VCaP (cell line): ENCODE data around the gene HOXA2.

Source experiments
- H3K27ac ChIP-seq: fragments of 450-650 bp; 2 replicates; pipeline ENCODE4 v1.5.1; 2017
- TF ChIP-seq, protein P1 (sequence below): fragments of 450-650 bp; conservative IDR thresholded peaks from 2 replicates; pipeline ENCODE4 v1.5.1; 2017; ENCODE audit warnings: mild to moderate bottlenecking, moderate library complexity

Gene HOXA2

DNA sequence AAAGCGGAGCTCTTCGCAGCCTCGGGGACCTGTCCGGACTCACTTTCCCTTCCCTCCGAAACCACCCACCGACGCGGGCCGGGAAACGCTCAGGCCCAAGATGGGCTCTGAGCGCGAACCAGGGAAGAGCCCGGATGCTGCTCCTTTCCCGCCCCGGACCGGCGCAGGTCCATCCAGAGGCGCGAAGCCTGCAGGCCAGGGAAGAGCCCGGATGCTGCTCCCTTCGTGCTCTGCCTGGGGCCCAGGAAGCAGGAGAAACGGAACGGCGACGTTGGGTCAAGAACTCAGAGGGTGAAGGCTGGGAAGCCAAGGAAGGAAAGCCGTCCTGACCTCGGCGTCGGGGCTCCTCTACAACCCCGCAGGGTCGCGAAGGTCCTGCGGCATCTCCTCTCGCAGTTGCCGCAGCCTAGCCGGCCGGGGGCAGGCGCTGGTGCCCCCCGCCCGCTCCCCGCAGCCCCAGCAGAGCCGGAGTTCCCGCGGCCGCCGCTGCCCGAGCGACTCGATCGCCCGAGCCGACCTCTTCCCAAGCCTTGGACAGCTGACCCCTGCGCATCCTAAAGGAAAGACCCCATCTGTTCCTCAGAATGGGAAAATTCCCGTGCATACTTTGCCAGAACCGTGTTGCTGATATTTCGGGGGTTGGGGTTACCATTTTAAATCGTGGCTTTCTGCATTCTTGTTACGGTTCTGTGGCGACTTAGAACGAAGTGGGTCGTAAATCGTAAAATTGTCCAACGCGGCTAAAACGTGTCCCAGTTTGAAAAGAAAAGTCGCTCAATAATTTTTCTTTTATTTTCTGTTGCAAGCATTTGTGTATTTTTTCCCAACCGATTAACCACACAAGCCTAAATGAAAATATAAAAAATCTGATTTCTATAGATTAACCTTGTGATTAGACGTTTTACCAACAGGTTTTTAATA is 14.2 kb downstream of the HOXA2 start:
- H3K27ac ChIP-seq = no peak overlapping the region
- TF ChIP-seq, protein P1, sequence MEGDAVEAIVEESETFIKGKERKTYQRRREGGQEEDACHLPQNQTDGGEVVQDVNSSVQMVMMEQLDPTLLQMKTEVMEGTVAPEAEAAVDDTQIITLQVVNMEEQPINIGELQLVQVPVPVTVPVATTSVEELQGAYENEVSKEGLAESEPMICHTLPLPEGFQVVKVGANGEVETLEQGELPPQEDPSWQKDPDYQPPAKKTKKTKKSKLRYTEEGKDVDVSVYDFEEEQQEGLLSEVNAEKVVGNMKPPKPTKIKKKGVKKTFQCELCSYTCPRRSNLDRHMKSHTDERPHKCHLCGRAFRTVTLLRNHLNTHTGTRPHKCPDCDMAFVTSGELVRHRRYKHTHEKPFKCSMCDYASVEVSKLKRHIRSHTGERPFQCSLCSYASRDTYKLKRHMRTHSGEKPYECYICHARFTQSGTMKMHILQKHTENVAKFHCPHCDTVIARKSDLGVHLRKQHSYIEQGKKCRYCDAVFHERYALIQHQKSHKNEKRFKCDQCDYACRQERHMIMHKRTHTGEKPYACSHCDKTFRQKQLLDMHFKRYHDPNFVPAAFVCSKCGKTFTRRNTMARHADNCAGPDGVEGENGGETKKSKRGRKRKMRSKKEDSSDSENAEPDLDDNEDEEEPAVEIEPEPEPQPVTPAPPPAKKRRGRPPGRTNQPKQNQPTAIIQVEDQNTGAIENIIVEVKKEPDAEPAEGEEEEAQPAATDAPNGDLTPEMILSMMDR = no peak

GRCh38 chr7:27083646-27084045 is 18.8 kb downstream of the HOXA2 start:
- TF ChIP-seq, protein P1 = no peak
- no peak overlapping the region for H3K27ac ChIP-seq

GRCh38 chr7:27082171-27082570 is 20.3 kb downstream of the HOXA2 start:
- TF ChIP-seq, protein P1 = no peak
- H3K27ac ChIP-seq = no peak overlapping the region

DNA sequence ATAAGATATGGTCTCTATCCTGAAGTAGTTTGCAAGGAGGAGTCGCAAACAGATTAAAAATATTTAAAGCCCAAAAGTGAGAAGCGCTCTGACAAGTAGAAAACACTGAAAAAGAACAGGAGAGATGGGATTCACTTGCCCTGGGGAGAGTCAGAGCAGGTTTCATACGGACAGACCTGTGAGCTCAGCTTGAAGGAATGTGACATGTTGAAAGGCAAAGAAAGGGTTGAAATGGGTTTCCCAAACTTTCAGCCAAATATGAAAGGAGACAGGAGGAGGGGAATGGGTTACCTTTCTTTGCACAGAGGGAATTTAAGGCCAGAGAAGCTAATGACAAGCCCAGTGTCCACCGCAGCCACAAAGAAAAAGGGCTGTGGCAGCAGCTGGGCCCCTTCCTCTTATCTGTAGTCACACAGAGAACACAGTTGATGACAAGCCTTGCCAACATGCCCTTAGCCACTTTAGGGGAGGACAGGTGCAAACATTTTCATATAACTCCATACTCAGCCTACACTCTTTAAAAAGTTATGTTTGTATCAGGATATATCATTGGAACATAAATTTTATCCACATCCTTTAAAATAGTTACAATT is 21.5 kb downstream of the HOXA2 start:
- TF ChIP-seq, protein P1 = no peak
- no peak overlapping the region for H3K27ac ChIP-seq

- no peak overlapping the region for H3K27ac ChIP-seq
- TF ChIP-seq, protein P1 = no peak
Measured at GRCh38 chr7:27079234-27079975, 23.1 kb downstream of the HOXA2 start.

DNA sequence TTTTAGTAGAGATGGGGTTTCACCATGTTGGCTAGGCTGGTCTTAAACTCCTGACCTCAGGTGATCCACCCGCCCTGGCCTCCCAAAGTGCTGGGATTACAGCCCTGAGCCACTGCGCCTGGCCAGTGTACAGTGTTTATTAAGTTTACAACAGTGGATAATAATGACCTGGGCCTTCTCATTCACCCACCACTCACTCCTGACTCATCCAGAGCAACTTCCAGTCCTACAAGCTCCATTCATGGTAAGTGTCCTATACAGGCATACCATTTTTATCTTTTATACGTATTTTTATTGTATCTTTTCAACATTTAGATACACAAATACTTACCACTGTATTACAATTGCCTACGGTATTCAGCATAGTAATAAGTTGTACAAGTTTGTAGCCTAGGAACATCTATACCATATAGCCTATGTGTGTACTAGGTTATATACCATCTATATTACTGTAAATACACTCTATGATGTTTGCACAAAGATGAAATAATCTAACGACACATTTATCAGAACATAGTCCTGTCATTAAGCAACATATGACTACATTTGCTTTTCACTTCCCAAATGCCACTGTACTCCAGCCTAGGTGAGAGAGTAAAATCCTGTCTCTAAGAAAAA is 23.8 kb downstream of the HOXA2 start:
- H3K27ac ChIP-seq = no peak overlapping the region
- TF ChIP-seq, protein P1 = no peak

- TF ChIP-seq, protein P1 = no peak
- H3K27ac ChIP-seq = peak overlapping the region; percentile 44
Measured at GRCh38 chr7:27073076-27073475, 29.4 kb downstream of the HOXA2 start.
